ENCODE results near the gene HRK.
"Not testable (repeated sequence)": the region's sequence is repeated elsewhere in the genome, so short reads cannot be mapped to it uniquely, and the experiment has no call there.

Gene HRK

DNA sequence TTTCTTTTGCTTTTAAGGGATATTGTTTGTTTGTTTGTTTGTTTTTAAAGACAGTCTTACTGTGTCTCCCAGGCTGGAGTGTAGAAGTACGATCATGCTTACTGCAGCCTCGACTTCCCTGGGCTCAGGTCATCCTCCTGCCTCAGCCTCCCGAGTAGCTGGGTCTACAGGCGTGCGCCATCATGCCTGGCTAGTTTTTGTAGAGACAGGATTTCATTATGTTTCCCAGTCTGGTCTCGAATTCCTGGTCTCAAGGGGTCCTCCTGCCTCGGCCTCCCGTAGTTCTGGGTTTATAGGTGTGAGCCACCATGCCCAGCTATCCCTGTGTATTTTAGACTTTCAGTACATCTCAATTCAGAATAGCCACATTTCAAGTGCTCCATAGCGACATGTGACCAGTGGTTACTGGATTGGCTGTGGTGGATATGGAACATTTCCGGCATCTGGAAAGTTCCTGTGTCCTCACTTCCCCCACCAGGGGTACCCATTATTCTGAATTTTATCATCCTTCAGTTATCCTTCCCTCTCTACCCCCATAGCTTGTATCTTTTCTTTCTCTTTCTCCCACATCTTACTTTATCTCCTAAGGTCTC is 61.1 kb downstream of the HRK start:
- no peak for DNase-seq (ENCODE audit: low spot score)
- no peak for FAIRE-seq

DNA sequence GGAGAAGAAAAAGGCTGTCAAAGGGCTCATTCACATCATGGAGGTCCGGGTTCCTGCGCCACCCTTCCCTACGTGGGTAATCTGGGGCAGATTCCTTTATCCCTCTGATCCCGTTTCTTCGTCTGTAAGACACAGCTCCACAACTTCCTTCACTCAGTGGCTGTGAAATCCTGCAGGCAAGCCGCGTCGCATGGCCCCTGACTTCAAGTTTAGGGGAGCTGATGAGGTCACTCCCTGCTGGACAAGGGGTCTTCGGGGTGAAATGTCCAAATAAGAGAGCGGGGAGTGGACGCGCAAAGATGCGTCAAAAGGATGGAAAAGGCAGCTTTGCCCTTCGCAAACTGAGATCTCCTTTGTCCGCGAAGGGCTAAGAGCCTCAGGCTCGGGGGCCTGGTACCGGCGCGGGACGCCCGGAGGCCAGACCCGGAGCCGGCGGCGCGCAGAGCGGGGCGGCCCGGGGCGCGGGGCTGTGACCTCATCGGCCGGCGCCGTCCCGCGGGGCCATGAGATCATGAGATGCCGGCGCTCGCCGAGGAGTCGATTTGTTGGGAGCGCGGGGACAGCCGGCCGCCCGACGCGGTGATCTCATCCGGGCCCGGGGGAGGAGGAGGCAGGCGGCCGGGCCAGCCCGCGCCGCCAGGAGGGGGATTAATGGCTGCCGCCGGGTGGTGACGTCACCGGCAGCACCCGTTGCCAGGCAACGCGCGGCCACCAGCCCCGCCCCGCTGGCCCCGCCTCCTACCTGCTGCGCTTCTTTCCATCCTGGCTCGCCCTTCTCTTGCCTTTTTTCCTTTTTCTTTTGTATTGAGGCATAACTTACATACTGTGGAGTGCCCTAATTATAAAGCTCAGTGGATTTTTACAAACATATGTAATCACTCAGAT is 62.1 kb downstream of the HRK start:
- peak; percentile 88 for FAIRE-seq
- DNase-seq (ENCODE audit: low spot score) = peak; percentile 99

DNA sequence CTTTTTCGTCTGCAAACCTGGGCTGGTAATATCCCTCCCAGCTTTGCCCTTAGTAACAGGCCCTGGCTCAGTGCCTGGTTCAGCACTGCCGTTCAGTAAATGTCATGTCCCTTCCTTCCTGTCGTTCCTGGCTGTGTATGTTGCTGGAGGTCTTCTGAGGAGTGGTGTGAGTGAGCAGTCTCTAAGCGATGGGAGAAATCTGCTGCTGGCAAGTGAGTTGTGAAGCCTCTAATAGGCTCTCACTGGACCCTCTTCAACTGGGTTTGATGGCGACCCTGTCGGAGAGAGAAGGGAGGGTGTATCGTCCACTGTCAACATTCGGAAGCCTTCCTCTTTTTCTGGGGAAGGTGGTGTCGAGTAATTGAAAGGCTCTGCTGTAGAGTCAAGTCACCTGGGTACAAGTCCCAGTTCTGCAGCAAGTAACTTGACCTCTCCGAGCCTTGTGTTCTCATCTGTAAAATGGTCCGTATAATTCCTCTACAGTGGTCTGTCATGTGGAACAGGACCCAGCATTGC is 62.8 kb downstream of the HRK start:
- FAIRE-seq = no peak
- peak; percentile 13 for DNase-seq (ENCODE audit: low spot score)

DNA sequence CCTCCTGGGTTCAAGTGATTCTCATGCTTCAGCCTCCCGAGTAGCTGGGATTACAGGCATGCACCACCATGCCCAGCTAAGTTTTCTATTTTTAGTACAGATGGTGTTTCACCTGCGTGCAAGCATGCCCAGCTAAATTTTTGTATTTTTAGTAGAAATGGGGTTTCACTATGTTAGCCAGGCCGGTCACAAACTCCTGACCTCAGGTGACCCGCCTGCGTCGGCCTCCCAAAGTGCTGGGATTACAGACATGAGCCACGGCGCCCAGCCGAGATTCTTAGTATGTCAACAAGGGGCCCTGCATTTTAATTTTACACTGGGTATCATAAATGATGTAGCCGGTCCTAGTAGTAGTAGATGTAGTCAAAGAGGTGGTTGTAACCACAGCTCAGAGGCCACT is 66.5 kb downstream of the HRK start:
- DNase-seq (ENCODE audit: low spot score); FAIRE-seq: not testable (repeated sequence)

DNA sequence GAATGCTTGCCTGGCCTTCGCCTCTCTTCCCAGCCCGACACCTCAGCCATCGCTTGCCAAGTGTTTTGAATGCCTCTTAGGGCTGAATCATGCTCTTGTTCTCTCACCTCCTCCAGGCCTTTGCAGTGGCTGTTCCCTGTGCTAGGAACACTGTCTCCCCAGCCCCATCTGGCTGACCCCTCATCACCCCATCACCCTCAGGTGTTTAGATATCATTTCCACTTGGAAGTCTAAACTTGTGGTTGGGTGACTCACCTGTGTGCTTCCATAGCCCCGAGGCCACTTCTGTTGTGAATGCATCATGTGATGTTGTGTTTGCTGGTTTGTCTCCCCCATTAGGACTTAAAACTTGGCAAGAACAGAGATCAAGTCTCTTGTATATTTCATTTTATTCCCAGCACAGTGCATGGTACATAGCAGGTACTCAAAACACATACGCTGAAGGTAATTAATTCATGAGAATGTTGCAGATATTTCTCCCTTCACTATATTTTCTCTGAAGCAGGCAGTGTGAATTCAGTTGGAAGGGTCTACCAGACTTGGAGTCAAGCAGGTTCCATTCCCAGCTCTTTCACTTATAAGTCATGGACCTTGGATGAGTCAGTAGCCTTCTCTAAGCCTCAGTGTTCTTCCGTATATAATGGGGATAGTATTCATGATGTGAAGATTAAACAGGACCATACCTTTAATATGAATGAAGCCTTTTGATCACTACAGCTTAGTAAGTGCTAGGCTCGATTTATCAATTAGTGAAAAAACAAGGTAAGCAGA is 67.8 kb downstream of the HRK start:
- FAIRE-seq = no peak
- peak; percentile 56 for DNase-seq (ENCODE audit: low spot score)

DNA sequence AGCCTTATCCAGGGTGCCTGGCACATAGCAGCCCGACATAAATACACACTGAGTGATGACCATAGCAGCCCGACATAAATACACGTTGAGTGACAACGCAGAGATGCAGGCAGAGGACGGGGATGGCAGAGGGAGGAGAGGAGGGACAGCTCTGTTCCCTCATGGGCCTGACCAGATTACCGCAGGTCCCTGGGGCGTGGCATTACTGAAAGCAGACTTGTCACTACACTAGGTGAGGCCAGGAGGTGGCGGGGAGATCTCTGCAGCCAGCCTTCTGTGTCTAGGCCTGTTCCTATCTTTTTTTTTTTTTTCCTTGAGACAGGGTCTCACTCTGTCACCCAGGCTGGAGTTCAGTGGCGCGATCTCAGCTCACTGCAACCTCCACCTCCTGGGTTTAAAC is 69.0 kb downstream of the HRK start:
- FAIRE-seq (no peak), DNase-seq (ENCODE audit: low spot score) (no peak)

DNA sequence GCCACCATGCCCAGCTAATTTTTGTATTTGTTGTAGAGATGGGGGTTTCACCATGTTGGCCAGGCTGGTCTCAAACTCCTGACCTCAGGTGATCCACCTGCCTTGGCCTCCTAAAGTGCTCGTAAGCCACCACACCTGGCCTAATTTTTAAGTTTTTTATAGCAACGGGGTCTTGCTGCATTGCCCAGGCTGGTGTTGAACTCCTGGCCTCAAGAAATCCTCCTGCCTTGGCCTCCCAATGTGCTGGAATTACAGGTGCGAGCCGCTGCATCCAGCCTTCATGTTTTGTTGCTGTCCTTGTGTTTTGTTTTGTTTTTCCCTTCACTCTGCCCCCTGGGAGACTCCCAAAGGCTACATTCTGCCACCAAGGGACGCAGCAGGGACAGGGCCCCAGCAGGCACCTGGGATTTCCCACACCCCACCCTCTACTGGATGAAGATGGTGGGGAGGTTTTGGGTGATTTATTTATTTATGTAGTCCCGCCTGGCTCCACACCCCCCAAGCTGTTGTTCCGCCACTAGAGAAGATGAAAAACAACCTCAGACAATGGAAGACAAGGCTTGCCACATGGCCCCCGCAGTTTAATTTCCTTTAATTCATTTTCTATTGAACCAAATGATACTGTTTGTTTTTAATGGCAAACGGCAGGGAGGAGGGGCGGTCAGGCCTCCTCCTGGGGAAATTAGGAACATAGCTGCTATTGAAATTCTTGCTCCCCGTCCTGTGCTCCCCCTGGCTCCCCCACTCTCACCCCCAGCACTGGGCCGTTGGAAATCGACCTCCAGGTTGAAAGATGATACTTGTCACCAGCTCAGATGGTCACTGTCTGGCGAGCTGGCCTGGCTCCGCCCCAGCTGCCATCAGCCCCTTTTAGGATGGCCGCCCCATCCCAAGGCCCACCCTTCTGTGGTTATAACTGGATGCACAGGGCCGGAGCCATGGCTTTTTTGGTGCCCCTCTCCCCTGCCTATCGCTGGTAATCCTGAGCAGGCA is 72.8 kb downstream of the HRK start:
- no peak for FAIRE-seq
- no peak for DNase-seq (ENCODE audit: low spot score)

DNA sequence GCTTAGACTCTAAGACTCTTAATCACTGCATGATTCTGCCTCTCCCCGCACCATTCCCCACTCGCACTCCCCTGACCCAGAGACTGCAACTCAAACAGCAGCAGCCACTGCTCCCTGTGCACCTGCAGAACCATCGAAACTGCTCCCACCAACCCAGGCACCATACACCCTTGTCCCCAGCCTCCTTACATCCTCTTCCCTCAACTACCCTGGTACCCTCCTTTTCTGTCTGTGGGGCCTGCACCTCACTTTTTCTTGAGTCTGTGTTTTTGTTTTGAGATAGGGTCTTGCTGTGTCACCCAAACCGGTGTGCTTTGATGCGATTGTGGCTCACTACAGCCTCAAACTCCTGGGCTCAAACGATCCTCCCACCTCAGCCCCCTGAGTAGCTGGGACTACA is 73.7 kb downstream of the HRK start:
- FAIRE-seq (no peak), DNase-seq (ENCODE audit: low spot score) (no peak)

DNA sequence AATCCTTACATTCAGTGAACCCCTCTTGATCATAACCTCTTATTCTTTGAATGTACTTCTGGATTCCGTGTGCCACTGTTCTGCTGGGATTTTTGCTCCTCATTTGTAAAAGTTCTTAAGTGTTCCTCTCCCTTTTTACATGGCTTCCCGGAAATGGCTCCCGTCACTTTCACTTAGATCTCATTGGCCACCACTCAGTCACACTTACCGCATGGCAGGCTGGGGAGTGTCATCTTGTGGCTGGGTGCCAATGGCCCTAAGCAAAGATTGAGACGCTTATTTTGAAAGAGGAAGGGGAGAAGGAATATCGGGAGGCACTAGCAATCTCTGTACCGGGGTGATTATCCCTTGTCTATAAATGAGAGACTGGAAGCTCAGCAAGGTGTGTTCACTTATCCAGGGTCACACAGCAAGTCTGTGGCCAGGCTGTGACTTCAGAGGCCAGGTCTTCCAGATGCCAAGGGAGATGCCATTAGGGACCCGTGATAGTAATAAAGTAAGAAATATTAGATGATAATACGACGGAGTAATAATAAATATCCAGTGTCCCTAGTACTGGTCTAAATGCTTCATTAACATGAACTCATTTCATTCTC is 74.3 kb downstream of the HRK start:
- no peak for FAIRE-seq
- DNase-seq (ENCODE audit: low spot score) = no peak

Data from urothelium cell line (cell line).